ENCODE measurements around the gene CSNK2A3. TPM values are rescaled to one million over a fixed set of nuclear protein-coding genes. Genes with fewer than 3 reads are reported as not detected.

The CSNK2A3 gene
- polyA plus RNA-seq, 4 donors = 0.96 to 3.3 (median 1.5) TPM

DNA sequence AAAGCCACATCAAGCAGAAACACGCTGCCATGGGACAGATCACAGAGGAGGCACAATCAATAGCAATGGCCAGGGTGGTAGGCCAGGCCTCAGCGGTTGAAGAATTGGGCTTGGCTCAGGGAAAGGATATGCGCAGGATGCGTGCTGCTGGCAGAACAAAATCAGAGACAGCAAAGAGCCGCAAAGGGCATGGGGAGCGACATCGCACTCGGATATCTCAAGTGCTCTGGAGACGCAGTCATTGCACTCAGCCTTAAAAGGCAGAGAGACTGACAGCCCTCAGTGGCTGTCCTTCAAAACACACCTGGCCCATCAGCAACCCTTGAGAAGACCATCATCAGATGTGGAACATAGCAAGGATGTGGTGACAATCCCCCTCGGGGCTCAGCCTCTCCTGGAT lies 50.5 kb downstream of the CSNK2A3 start:
- DNase-seq (ENCODE audit: low read depth in 4 of 4, low spot score in 2 of 4) = no peak

Data from left renal cortex interstitium (tissue), 4 donors.